ENCODE results near the gene APLP1. TPM values are rescaled to one million over a fixed set of nuclear protein-coding genes. Genes with fewer than 3 reads are reported as not detected.
A peak's percentile ranks its signal among the peaks of the same experiment; 100 is the strongest.
"Not testable (repeated sequence)": the region's sequence is repeated elsewhere in the genome, so short reads cannot be mapped to it uniquely, and the experiment has no call there.

Gene APLP1
- polyA plus RNA-seq, 1 donor from 2014 or later = 407 TPM

DNA sequence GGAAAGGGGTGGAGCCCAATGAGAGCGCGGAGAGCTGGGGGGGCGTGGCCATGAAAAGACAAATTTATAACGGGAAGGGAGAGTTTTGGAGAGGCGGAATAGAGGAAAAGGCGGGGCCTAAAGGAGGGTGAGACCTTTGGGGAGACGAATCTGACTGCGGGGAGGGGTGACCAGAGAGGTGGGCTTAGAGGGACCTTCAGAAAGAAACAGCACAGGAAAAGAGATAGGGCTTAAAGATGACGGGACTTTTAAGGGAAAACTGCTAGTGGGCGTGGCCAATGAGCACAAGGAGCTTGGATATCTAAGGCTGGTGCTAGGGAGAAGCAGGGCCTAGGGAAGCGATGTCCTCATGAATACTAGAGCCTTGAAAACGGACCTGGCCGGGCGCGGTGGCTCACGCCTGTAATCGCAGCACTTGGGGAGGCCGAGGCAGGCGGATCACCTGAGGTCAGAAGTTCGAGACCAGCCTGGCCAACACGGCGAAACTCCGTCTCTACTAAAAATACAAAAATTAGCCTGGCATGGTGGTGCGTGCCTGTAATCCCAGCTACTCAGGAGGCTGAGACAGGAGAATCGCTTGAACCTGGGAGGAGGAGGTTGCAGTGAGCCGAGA, 1.9 kb downstream of the APLP1 start:
- not testable (repeated sequence) for H3F3A ChIP-seq (ENCODE audit: insufficient read depth, low read length, poor library complexity, severe bottlenecking); H4K20me1 ChIP-seq (ENCODE audit: insufficient read depth); H3K9me3 ChIP-seq (ENCODE audit: low read length); H3K27me3 ChIP-seq (ENCODE audit: insufficient read depth, low read depth, low read length); H3K36me3 ChIP-seq (ENCODE audit: insufficient read depth, low read length); H3K9me2 ChIP-seq (ENCODE audit: insufficient read depth, low read length); H2AFZ ChIP-seq (ENCODE audit: low read depth, low read length)
- Histone ChIP-seq H3K4me2 (ENCODE audit: low read length) (peak overlapping the region; percentile 73), H3K27ac (ENCODE audit: low read length) (peak overlapping the region; percentile 98), H3K9ac (ENCODE audit: low read length) (peak overlapping the region; percentile 95), H3K79me2 (replicated peaks; ENCODE audit: insufficient read depth, low read length) (peaks cover 18% of the 10 kb centered on the region), H3K4me3 (ENCODE audit: low read length) (peak overlapping the region; percentile 75)

- Histone ChIP-seq H3K9me3 (ENCODE audit: low read length) (no peaks in the 10 kb centered on the region), H4K20me1 (ENCODE audit: insufficient read depth) (no peaks in the 10 kb centered on the region), H3K9me2 (ENCODE audit: insufficient read depth, low read length) (no peaks in the 10 kb centered on the region), H3K9ac (ENCODE audit: low read length) (no peak overlapping the region), H3K27ac (ENCODE audit: low read length) (no peak overlapping the region), H2AFZ (ENCODE audit: low read depth, low read length) (no peak overlapping the region), H3K79me2 (replicated peaks; ENCODE audit: insufficient read depth, low read length) (peaks cover 18% of the 10 kb centered on the region), H3K36me3 (ENCODE audit: insufficient read depth, low read length) (no peaks in the 10 kb centered on the region), H3K4me2 (ENCODE audit: low read length) (no peak overlapping the region), H3K27me3 (ENCODE audit: insufficient read depth, low read depth, low read length) (no peaks in the 10 kb centered on the region), H3F3A (ENCODE audit: insufficient read depth, low read length, poor library complexity, severe bottlenecking) (no peaks in the 10 kb centered on the region), H3K4me3 (ENCODE audit: low read length) (peak overlapping the region; percentile 75)
- no peak for TF ChIP-seq EP300 (conservative IDR thresholded peaks at IDR 0.05; ENCODE audit: poor library complexity, severe bottlenecking)
- no peak for TF ChIP-seq EZH2 (IDR thresholded peaks at IDR 0.05; ENCODE audit: borderline replicate concordance, insufficient read depth, low read length, poor library complexity, severe bottlenecking)
- TF ChIP-seq TAF1 (IDR thresholded peaks at IDR 0.05; ENCODE audit: low read depth) = no peak
- TF ChIP-seq CTCF (IDR thresholded peaks at IDR 0.05; ENCODE audit: poor library complexity, severe bottlenecking) = no peak
- TF ChIP-seq SMC3 (conservative IDR thresholded peaks at IDR 0.05; ENCODE audit: poor library complexity) = no peak
- TF ChIP-seq POLR2AphosphoS5 (IDR thresholded peaks at IDR 0.05) = no peak
- TF ChIP-seq, protein P1, sequence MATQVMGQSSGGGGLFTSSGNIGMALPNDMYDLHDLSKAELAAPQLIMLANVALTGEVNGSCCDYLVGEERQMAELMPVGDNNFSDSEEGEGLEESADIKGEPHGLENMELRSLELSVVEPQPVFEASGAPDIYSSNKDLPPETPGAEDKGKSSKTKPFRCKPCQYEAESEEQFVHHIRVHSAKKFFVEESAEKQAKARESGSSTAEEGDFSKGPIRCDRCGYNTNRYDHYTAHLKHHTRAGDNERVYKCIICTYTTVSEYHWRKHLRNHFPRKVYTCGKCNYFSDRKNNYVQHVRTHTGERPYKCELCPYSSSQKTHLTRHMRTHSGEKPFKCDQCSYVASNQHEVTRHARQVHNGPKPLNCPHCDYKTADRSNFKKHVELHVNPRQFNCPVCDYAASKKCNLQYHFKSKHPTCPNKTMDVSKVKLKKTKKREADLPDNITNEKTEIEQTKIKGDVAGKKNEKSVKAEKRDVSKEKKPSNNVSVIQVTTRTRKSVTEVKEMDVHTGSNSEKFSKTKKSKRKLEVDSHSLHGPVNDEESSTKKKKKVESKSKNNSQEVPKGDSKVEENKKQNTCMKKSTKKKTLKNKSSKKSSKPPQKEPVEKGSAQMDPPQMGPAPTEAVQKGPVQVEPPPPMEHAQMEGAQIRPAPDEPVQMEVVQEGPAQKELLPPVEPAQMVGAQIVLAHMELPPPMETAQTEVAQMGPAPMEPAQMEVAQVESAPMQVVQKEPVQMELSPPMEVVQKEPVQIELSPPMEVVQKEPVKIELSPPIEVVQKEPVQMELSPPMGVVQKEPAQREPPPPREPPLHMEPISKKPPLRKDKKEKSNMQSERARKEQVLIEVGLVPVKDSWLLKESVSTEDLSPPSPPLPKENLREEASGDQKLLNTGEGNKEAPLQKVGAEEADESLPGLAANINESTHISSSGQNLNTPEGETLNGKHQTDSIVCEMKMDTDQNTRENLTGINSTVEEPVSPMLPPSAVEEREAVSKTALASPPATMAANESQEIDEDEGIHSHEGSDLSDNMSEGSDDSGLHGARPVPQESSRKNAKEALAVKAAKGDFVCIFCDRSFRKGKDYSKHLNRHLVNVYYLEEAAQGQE (IDR thresholded peaks at IDR 0.05; ENCODE audit: borderline replicate concordance) = no peak
- no peak for TF ChIP-seq MXI1 (conservative IDR thresholded peaks at IDR 0.05; ENCODE audit: poor library complexity, severe bottlenecking)
- TF ChIP-seq RAD21 (conservative IDR thresholded peaks at IDR 0.05) = no peak
Measured at GRCh38 chr19:35870798-35871197, 2.4 kb downstream of the APLP1 start.

DNA sequence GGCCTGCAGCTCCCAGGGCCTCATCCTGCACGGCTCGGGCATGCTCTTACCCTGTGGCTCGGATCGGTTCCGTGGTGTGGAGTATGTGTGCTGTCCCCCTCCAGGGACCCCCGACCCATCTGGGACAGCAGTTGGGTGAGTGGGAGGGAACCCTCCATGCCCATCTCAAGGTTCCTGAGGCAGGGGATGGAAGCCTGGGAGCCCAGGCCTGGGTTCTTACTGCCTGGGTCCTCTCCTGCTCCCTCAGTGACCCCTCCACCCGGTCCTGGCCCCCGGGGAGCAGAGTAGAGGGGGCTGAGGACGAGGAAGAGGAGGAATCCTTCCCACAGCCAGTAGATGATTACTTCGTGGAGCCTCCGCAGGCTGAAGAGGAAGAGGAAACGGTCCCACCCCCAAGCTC, 3.2 kb downstream of the APLP1 start:
- Histone ChIP-seq H3K4me3 (ENCODE audit: low read length) (no peak overlapping the region), H3K9ac (ENCODE audit: low read length) (no peak overlapping the region), H3K27ac (ENCODE audit: low read length) (no peak overlapping the region), H3K79me2 (replicated peaks; ENCODE audit: insufficient read depth, low read length) (peaks cover 18% of the 10 kb centered on the region), H4K20me1 (ENCODE audit: insufficient read depth) (no peaks in the 10 kb centered on the region), H3K4me2 (ENCODE audit: low read length) (no peak overlapping the region), H3K9me2 (ENCODE audit: insufficient read depth, low read length) (no peaks in the 10 kb centered on the region), H3F3A (ENCODE audit: insufficient read depth, low read length, poor library complexity, severe bottlenecking) (no peaks in the 10 kb centered on the region), H3K9me3 (ENCODE audit: low read length) (no peaks in the 10 kb centered on the region), H3K36me3 (ENCODE audit: insufficient read depth, low read length) (no peaks in the 10 kb centered on the region), H2AFZ (ENCODE audit: low read depth, low read length) (no peak overlapping the region), H3K27me3 (ENCODE audit: insufficient read depth, low read depth, low read length) (no peaks in the 10 kb centered on the region)
- TF ChIP-seq CTCF (IDR thresholded peaks at IDR 0.05; ENCODE audit: poor library complexity, severe bottlenecking) = no peak
- TF ChIP-seq EP300 (conservative IDR thresholded peaks at IDR 0.05; ENCODE audit: poor library complexity, severe bottlenecking) = no peak
